B cell (primary cell): ENCODE results near the gene CRIM1. TPM values are rescaled to one million over a fixed set of nuclear protein-coding genes. Genes with fewer than 3 reads are reported as not detected.

Source experiments
- ATAC-seq: fragments of 200-7000 bp; cut with Tn5 transposase; one replicate; pipeline ENCODE4 v1.10.0; 2021; ENCODE audit warnings: low read depth, mild to moderate bottlenecking, moderate number of reproducible peaks, moderate library complexity
- CTCF ChIA-PET: fragments of 350-600 bp; sonication (Branson Sonifier 250); formaldehyde crosslinking; loops from one replicate; lab custom pipeline; 2021; ENCODE audit warnings: antibody characterized with exemption, inconsistent platforms; lab: Charles Lee
- POLR2A ChIA-PET: fragments of 350-600 bp; sonication (Branson Sonifier 250); formaldehyde crosslinking; loops from one replicate; lab custom pipeline; 2021; ENCODE audit warnings: antibody characterized with exemption; lab: Charles Lee
- DNase-seq: peaks from one replicate; pipeline ENCODE4 v3.0.0; 2013
- H2AFZ ChIP-seq: 2 replicates; pipeline ENCODE4 v1.6.1; 2012; ENCODE audit warnings: mild to moderate bottlenecking, low read depth, low read length; ENCODE audit not compliant: insufficient read depth, poor library complexity, severe bottlenecking
- H3K27ac ChIP-seq, 2 donors: 1 replicate in 1 of 2; 2 replicates in 1 of 2; pipeline ENCODE4 v1.5.1; 2012 to 2013; ENCODE audit warnings: low read length in 2 of 2, mild to moderate bottlenecking in 2 of 2, moderate library complexity in 1 of 2
- H3K27me3 ChIP-seq, 4 experiments: fragments of 200-600 bp in 1 of 4; sonication (generic) in 1 of 4; replicated peaks in 1 of 4; 1 replicate in 2 of 4; 2 replicates in 2 of 4; pipeline versions ENCODE4 v1.6.1 to v1.7.0; 2013 to 2016; ENCODE audit warnings: low read length in 3 of 4, mild to moderate bottlenecking in 2 of 4, mixed read lengths in 1 of 4, moderate library complexity in 1 of 4; ENCODE audit not compliant: insufficient read depth in 4 of 4, control insufficient read depth in 3 of 4; ENCODE audit errors: control extremely low read depth in 1 of 4
- H3K36me3 ChIP-seq, 2 experiments: replicated peaks in 1 of 2; 1 replicate in 1 of 2; 2 replicates in 1 of 2; pipeline versions ENCODE4 v1.6.1 to v1.7.1; 2013; ENCODE audit warnings: low read length in 1 of 2; ENCODE audit not compliant: insufficient read depth in 2 of 2, control insufficient read depth in 1 of 2; ENCODE audit errors: control extremely low read depth in 1 of 2, extremely low read depth in 1 of 2
- H3K4me1 ChIP-seq, 2 donors: fragments of 200-600 bp in 1 of 2; sonication (generic) in 1 of 2; 1 replicate in 1 of 2; 2 replicates in 1 of 2; pipeline versions ENCODE4 v1.5.1 to v1.6.1; 2013 to 2017; ENCODE audit warnings: low read length in 2 of 2; ENCODE audit not compliant: control insufficient read depth in 2 of 2, insufficient read depth in 2 of 2
- H3K4me2 ChIP-seq: replicated peaks from 2 replicates; pipeline ENCODE3; 2012; ENCODE audit warnings: mild to moderate bottlenecking, low read depth, low read length; ENCODE audit not compliant: poor library complexity, severe bottlenecking
- H3K4me3 ChIP-seq, 5 experiments: fragments of 200-600 bp in 1 of 5; sonication (generic) in 1 of 5; 1 replicate in 3 of 5; 2 replicates in 2 of 5; pipeline versions ENCODE4 v1.5.1 to v1.7.0; 2011 to 2016; ENCODE audit warnings: low read length in 4 of 5, mild to moderate bottlenecking in 4 of 5, low read depth in 2 of 5, control low read depth in 1 of 5, moderate library complexity in 1 of 5; ENCODE audit not compliant: insufficient read depth in 1 of 5; ENCODE audit errors: control extremely low read depth in 1 of 5, extremely low read depth in 1 of 5
- H3K79me2 ChIP-seq: fragments of 200-600 bp; sonication (generic); one replicate; pipeline ENCODE4 v1.6.0; 2016; ENCODE audit warnings: low read length; ENCODE audit not compliant: control insufficient read depth, insufficient read depth
- H3K9ac ChIP-seq: fragments of 200-600 bp; sonication (generic); 2 replicates; pipeline ENCODE4 v1.6.1; 2017; ENCODE audit warnings: mild to moderate bottlenecking, low read length, moderate library complexity
- H3K9me3 ChIP-seq, 3 donors: one replicate each; pipeline versions ENCODE4 v1.6.1 to v1.7.1; 2013; ENCODE audit warnings: low read length in 2 of 3; ENCODE audit not compliant: control insufficient read depth in 2 of 3, insufficient read depth in 1 of 3; ENCODE audit errors: control extremely low read depth in 1 of 3
- H4K20me1 ChIP-seq: 2 replicates; pipeline ENCODE4 v1.6.0; 2012; ENCODE audit warnings: mild to moderate bottlenecking, low read length; ENCODE audit not compliant: insufficient read depth, control insufficient read depth, poor library complexity, severe bottlenecking
- H3K27ac Mint-ChIP-seq: one replicate; pipeline ENCODE4 v1.8.0; 2021; ENCODE audit warnings: mixed read lengths
- H3K27me3 Mint-ChIP-seq: one replicate; pipeline ENCODE4 v1.8.0; 2021; ENCODE audit warnings: mixed read lengths
- H3K4me1 Mint-ChIP-seq: one replicate; pipeline ENCODE4 v1.8.0; 2021; ENCODE audit warnings: mixed read lengths
- H3K4me3 Mint-ChIP-seq: one replicate; pipeline ENCODE4 v1.8.0; 2021; ENCODE audit warnings: mixed read lengths
- H3K9me3 Mint-ChIP-seq: one replicate; pipeline ENCODE4 v1.8.0; 2022; ENCODE audit warnings: mixed read lengths; ENCODE audit not compliant: insufficient read depth
- CTCF ChIP-seq: fragments of 200-600 bp; IDR thresholded peaks from one replicate; pipeline ENCODE4 v1.8.0; 2022; ENCODE audit warnings: antibody characterized with exemption, mild to moderate bottlenecking
- EZH2 ChIP-seq: IDR thresholded peaks from 2 replicates; pipeline ENCODE4 v1.6.1; 2012; ENCODE audit warnings: borderline replicate concordance, low read depth, mild to moderate bottlenecking, moderate library complexity, low read length; ENCODE audit not compliant: insufficient read depth, poor library complexity, severe bottlenecking
- WGBS: methylation state at CpG from one replicate; pipeline ENCODE4 v1.1.5; 2013; ENCODE audit warnings: missing lambda C conversion rate; ENCODE audit not compliant: insufficient coverage; 5-methylcytosine and 5-hydroxymethylcytosine counted together
- intact Hi-C: fragments of 100-400 bp; cut with micrococcal nuclease; formaldehyde crosslinking; loops from one replicate; pipeline ENCODE4 v1.10.0; 2022
- polyA plus RNA-seq: library from polyadenylated mRNA; depleted of rRNA; stranded (reverse); fragments of >200 nt; gene quantifications from 2 replicates; pipeline ENCODE4 v1.2.3, GENCODE V29; 2012
- total RNA-seq, 2 donors: library from RNA; stranded (reverse); fragments of 120-200 nt in 1 of 2; gene quantifications; 1 replicate in 1 of 2; 2 replicates in 1 of 2; pipeline versions ENCODE4 v1.2.3 to v1.2.4, GENCODE V29; 2013 to 2022

Gene CRIM1
- total and polyA plus RNA-seq, 2 donors (not counting 1 experiment from before 2014, with no cell fraction given): 1.3 to 5.0 TPM

- WGBS: 83% methylated on average over 2 of the region's 10 CpGs
- H3K27me3 Mint-ChIP-seq: peaks cover 6% of the 10 kb centered on the region
- H3K4me2 ChIP-seq: no peak overlapping the region
Measured at GRCh38 chr2:36468463-36469105, 113.0 kb downstream of the CRIM1 start.

GRCh38 chr2:36469106-36469477 lies 113.5 kb downstream of the CRIM1 start:
- Histone ChIP-seq H3K9ac (no peak overlapping the region), H2AFZ (no peak overlapping the region), H3K27ac (no peak overlapping the region), H3K27me3 (no peaks in the 10 kb centered on the region), H3K4me1 (peaks cover 0 to 4% of the 10 kb centered on the region in 2 donors), H3K4me2 (no peak overlapping the region), H3K4me3 (no peak overlapping the region), H3K79me2 (no peaks in the 10 kb centered on the region), H4K20me1 (no peaks in the 10 kb centered on the region), H3K9me3 (peaks cover 0 to 3% (median 0%) of the 10 kb centered on the region in 3 donors), H3K36me3 (no peaks in the 10 kb centered on the region)
- DNase-seq (no peak), ATAC-seq (no peak)
- Mint-ChIP-seq H3K4me3 (no peak overlapping the region), H3K4me1 (no peaks in the 10 kb centered on the region), H3K27me3 (peaks cover 4% of the 10 kb centered on the region), H3K27ac (no peak overlapping the region), H3K9me3 (no peaks in the 10 kb centered on the region)
- CTCF ChIA-PET: no interaction called here
- intact Hi-C loops: no loop called here
- no peak for TF ChIP-seq EZH2
- TF ChIP-seq CTCF: no peak
- WGBS: 78% methylated on average over 1 of the region's 1 CpG
- POLR2A ChIA-PET: no interaction called here

More at GRCh38 chr2:36468463-36469105, 113.0 kb downstream of the CRIM1 start:
- H3K27ac Mint-ChIP-seq: no peak overlapping the region
- H3K9me3 ChIP-seq: no peaks in the 10 kb centered on the region
- H3K9me3 Mint-ChIP-seq: no peaks in the 10 kb centered on the region
- POLR2A ChIA-PET: no interaction called here
- no peak overlapping the region for H2AFZ ChIP-seq
- H3K9ac ChIP-seq: no peak overlapping the region
- intact Hi-C loops: no loop called here
- ATAC-seq (no peak), DNase-seq (no peak)
- CTCF ChIA-PET: no interaction called here
- no peak overlapping the region for H3K4me3 Mint-ChIP-seq
- TF ChIP-seq EZH2 (no peak), CTCF (no peak)
- no peaks in the 10 kb centered on the region for H3K27me3 ChIP-seq
- H3K79me2 ChIP-seq: no peaks in the 10 kb centered on the region
- no peak overlapping the region for H3K4me3 ChIP-seq
- H3K27ac ChIP-seq: no peak overlapping the region
- no peaks in the 10 kb centered on the region for H3K4me1 Mint-ChIP-seq
- H3K36me3 ChIP-seq: no peaks in the 10 kb centered on the region
- H4K20me1 ChIP-seq: no peaks in the 10 kb centered on the region
- H3K4me1 ChIP-seq: peaks cover 0 to 4% of the 10 kb centered on the region in 2 donors
